A549 (cell line): ENCODE data around the gene SLC25A4.

Experiments used
- FOXS1 ChIP-seq: fragments of 250-450 bp; sonication (Bioruptor Pico); IDR thresholded peaks from 2 replicates; pipeline ENCODE4 v1.5.0; 2020; ENCODE audit warnings: mild to moderate bottlenecking, moderate library complexity
- RAD21 ChIP-seq, 2 experiments: fragments of >200 bp in 1 of 2; sonication (Bioruptor Twin) in 1 of 2; formaldehyde crosslinking in 1 of 2; IDR thresholded peaks in 1 of 2; conservative IDR thresholded peaks in 1 of 2; 2 replicates in 1 of 2; 3 replicates in 1 of 2; pipeline ENCODE4 v1.6.1; 2012 to 2018; ENCODE audit warnings: inconsistent platforms in 1 of 2

DNA sequence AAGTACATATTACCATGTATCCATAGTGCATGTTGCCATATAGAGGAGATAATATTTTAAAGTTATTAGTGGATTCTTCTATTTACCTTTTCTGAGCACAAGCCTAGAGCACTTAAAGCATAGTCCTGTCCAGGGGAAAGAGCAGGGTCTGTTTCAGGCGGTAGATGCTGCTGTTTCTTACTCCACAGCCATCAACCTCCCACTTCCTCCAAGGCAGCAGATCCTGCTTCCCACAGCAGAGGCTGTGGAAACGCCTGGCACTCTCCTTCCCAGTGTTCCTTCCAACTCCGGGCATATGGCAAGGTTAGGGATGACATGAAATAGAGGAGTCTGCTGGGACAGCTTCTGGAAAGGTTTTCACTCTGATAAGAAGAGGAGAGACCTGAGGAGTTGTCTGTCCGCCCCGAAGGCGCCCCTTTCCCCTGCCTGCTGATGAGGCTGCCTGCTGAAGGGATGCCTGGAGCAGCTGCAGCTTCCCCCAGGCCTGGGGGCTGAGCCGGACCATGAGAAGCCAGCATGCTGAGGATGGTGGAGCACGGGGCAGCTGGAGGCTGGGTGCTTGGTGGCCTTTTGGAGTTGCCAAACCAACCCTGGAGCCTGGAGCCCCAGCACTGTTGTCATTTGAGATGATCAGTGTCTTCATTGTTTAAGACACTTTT lies 43.9 kb upstream of the SLC25A4 start:
- TF ChIP-seq RAD21 (conservative IDR thresholded peaks at IDR 0.05 in 1 of 2, IDR thresholded peaks at IDR 0.05 in 1 of 2) (no peak), FOXS1 (no peak)
